Eye (tissue), 1 donor: Measurements from ENCODE around the gene ARHGEF4.

Experiments used
- DNase-seq: peaks from one replicate; pipeline ENCODE4 v3.0.0-alpha.2; 2015

ARHGEF4 gene

GRCh38 chr2:131040661-131041401, 204.1 kb downstream of the ARHGEF4 start:
- DNase-seq: peak; percentile 77

- DNase-seq: no peak
Measured at GRCh38 chr2:131041402-131042147, 204.9 kb downstream of the ARHGEF4 start.

GRCh38 chr2:131042148-131042775, 205.5 kb downstream of the ARHGEF4 start:
- no peak for DNase-seq

- no peak for DNase-seq
Measured at GRCh38 chr2:131043199-131044074, 206.7 kb downstream of the ARHGEF4 start.

DNA sequence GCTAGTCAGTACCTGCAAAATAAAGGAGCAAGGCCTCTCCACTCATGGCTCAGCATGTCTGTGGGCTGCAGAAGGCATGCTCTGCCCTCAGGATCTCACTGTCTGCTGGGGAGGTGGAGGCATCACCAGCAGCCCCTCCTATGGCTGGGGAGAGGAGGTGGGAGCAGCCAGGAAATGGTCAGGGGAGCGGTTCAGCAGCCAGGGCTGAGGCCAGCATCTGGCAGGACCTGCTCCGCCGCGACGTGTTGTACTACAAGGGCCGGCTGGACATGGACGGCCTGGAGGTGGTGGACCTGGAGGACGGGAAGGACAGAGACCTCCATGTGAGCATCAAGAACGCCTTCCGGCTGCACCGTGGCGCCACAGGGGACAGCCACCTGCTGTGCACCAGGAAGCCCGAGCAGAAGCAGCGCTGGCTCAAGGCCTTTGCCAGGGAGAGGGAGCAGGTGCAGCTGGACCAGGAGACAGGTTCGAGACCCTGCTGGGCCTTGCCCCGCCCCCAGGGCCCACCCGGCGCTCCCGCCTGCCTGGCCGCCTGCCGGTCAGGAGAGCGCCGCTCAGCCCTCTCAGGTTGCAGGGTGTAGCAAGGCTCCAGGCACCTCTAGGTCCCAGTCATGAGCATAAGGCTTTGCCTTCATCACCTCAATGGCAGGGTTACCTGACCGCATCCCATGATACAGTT, 207.5 kb downstream of the ARHGEF4 start:
- DNase-seq: no peak

DNA sequence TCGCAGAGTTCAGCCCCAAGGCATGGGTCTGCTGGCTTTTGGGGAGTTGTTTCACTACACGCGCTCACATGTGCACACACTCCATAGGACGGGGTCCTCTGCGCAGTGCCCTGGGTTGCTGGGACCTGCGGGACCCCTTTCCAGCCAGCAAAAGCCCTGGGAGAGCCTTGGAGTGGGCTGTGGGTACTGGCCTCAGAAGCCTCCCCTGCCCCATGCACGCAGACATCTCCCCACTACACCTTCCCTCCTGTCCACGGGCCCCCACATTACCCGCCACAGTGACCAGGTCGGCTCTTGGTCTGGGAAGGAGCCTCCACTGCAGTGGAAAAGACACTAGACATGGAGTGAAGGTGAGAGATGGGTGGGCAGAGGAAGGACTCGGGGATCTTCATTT, 208.0 kb downstream of the ARHGEF4 start:
- DNase-seq: no peak

GRCh38 chr2:131045286-131046027, 208.7 kb downstream of the ARHGEF4 start:
- DNase-seq: no peak

GRCh38 chr2:131046028-131046917, 209.6 kb downstream of the ARHGEF4 start:
- no peak for DNase-seq

DNA sequence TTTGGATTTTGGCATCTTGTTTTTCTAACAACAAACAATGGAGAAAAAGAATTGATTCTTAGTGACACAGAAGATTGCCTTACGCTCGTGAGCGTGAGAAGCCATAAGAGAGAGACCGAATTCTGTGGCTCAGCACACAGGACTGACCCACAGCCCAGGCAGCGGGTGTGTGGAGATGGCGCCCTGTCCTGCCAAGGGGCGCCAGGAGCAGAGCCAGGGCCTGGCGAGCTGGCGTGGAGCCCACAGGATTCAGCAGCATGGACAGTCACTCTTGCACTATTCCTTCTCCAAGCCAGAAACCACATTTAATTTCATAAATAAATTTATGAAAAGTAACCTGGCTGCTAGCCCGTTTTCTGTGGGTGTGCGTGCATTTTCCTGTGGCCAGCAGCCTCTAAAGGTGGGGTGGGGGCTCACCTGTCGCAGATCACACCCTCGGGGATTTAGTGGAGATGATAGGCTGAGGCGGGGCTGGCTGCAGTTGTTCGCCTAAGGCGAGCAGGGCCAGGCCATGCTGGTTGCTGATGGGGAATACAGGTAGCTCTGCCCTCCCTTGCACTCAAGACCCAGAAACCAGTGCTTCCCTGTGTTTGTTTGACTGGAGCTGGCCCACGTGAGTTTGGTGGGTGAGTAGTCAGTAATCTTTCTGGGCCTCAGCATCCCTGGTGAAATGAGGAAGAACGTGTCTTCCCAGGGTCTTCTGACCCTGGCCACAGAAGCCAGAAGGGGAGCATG, 210.4 kb downstream of the ARHGEF4 start:
- DNase-seq: no peak

DNA sequence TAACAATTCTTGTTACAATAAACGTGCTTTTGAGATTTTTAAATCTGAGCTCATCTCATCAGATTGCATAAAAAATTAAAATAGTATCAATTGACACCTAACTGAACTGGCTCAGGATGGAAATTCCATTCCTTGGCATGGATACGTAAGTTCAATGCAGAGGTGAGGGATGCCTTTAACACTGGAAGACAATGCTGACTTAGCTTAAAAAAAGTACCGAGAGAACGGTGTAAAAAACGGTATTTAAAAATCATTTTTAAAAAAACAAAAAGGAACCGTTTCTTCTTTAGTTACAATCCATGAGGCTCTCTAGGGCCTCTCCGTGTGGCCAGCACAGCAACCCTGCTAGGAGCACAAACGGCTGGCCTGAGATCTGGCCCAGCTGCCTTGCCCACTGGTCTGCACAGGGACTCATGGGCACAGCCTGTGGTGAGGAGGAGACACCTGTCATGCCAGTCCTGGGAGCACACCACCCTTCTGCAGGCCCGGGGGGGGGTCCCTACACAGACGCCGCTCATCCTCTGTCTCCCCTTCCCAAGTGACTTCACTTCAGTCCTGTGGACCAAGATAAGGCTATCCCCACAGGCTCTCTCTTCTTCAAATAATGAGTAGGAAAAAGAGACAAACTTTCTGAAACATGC, 211.3 kb downstream of the ARHGEF4 start:
- no peak for DNase-seq

DNA sequence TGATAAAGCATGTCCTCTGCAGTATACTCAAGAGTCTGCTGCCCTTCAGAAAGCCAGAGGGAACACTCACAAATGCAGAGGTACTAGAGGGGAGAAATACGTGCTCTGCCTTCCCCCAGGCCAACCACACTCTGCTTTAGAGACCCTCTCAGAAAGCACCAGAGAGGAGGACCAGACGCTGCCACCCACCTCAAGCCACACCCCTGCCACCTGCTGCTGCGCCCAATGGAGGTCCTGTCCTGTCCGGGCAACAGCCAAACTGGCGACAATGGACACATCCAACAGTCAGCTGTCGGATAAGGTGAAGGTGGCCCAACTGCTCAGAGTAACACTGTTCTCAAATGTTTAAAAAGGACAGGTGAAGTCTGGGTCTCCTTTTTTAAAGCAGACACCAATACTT, 211.9 kb downstream of the ARHGEF4 start:
- DNase-seq: no peak

DNA sequence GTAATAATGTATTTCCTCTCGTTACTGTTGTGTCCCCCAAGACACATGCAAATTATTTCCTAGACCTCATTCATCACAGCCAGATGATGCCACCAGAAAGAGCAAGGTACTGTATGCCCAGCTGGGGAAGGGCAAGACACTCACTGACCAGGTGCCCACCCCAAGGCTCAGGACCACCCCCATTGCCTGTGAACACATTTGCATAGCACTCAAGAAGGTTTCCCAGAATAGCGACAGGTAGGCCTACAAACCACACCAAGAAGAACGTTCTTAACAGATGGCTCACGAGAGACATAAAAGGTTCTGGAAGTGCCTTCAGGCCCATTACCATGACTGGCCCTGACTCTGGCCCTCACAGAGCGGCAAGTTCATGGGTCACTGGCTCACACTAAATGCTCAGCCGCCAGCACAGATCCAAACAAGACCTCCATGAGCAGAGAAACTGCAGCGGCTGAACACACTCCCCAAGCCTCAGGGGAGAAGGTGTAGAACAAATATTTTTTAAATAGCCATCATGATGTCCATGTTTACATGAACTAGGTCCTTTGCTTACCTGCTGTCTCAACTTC, 212.5 kb downstream of the ARHGEF4 start:
- no peak for DNase-seq

DNA sequence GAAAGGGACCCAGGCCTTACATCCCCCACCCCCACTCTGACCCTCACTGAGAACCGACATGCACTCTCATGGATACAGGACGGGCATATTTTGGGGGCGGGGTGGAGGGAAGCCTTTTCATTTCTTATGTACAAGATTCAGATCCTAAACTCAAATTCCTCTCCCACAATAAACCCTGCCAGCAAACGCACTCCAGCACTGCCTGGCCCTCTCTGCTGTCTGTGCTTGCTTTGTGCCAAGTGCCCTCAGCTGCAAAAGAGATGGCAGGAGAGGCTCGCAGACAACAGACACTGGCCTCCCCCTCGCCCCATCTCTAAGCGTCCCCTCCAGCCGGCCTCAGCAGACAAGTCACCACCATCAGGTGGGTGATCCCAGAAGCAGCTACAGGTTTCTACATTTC, 214.2 kb downstream of the ARHGEF4 start:
- no peak for DNase-seq

DNA sequence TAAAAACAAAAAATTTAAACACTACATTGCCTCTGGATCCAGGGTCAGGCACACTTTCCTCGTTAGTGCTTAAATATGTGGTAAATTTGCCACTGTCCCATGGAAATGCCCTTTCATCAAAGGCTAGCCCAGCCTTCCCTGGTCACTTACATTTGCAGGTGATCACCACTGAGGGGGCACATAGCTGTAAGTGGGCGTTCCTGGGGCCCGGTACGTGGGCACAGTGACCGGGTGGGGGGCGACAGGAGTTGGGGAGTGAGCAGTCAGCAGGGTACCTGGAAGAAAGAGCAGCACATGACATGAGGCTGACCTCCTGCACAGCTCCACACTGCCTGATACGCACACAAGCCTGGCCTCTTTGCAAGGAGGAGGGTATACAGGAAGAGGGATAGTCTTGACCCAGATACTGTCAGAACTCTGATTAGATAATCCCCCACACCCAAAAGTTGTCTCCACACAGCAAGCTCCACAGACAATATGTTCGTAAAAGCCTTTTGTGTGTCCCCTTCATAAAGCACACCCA, 216.1 kb downstream of the ARHGEF4 start:
- no peak for DNase-seq

DNA sequence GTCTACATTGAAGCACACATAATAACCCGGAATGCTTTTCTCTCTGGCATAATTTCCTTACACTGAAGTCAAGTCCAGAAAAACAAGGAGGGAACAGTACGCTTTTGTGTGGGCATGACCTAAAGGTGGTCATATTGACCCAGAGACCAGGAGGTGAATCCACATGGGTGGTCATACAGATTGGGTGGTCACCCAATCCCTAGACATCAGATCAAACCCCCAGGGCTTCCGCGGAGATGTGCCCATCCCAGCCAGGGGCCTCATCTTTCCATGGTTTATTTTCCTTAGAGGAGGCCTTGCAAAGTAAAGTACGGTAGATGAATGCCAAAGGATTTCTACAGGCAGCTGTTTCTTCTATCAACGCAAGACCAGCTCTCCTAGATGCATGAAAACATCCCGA, 217.8 kb downstream of the ARHGEF4 start:
- no peak for DNase-seq

GRCh38 chr2:131055169-131056065, 218.7 kb downstream of the ARHGEF4 start:
- no peak for DNase-seq

- DNase-seq: no peak
Measured at GRCh38 chr2:131056204-131056931, 219.7 kb downstream of the ARHGEF4 start.
